Stimulated activated CD4-positive, alpha-beta T cell treated with anti-CD3 and anti-CD28 coated beads, TNF-alpha, amount 100 ng/mL, for 24 hours (primary cell): Measurements from ENCODE around the gene BTBD17.
"Not testable (repeated sequence)": the region's sequence is repeated elsewhere in the genome, so short reads cannot be mapped to it uniquely, and the experiment has no call there.

Experiments used
- DNase-seq, 3 experiments: peaks; one replicate each; pipeline ENCODE4 v3.0.0-alpha.2; 2020; ENCODE audit warnings: low read depth in 3 of 3

The BTBD17 gene, protein sequence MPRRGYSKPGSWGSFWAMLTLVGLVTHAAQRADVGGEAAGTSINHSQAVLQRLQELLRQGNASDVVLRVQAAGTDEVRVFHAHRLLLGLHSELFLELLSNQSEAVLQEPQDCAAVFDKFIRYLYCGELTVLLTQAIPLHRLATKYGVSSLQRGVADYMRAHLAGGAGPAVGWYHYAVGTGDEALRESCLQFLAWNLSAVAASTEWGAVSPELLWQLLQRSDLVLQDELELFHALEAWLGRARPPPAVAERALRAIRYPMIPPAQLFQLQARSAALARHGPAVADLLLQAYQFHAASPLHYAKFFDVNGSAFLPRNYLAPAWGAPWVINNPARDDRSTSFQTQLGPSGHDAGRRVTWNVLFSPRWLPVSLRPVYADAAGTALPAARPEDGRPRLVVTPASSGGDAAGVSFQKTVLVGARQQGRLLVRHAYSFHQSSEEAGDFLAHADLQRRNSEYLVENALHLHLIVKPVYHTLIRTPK

DNA sequence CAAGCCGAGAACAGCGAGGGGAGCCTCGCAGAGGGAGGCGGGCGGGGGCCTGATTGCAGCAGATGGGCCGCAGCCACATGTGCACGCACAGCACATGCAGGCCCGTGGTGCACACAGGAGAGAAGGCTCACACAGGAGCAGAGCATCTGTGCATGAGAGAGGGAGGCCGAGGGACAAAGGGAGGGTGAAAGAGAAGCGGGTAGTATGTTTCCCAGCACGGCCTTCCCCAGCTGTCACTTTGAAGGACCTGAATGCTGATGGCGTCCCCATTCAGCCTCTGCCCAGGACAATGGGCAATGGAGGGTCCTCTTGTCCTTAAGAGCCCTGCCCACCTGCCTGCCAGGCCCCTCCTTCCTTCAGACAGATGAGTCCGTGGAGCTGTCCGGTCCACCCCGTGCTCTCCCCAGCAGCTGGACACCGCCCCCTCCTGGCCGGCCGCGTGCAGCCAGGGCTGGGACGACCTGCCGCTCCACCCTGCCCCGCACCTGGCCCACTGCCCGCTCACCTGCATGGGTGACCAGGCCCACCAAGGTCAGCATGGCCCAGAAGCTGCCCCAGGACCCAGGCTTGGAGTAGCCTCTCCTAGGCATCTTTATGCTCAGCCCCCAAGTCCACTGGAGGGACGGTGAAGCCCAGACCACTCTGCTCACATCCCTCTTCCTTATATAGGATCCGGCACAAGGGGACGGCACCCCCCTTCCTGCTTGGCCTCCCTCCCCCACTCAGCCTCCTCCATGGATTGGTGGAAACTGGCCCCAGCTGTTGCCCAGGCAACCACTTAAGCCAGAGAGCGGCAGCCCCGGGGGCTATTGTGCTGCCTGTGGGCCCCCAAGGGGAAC lies at the start of gene BTBD17:
Gene BTBD17, minus strand, starts transcription at position 639 of the 839 bp plus-strand sequence. Its CDS starts 49 bp downstream, at position 590.
- peak in 1 of 3 experiments; percentile 31 for DNase-seq

DNA sequence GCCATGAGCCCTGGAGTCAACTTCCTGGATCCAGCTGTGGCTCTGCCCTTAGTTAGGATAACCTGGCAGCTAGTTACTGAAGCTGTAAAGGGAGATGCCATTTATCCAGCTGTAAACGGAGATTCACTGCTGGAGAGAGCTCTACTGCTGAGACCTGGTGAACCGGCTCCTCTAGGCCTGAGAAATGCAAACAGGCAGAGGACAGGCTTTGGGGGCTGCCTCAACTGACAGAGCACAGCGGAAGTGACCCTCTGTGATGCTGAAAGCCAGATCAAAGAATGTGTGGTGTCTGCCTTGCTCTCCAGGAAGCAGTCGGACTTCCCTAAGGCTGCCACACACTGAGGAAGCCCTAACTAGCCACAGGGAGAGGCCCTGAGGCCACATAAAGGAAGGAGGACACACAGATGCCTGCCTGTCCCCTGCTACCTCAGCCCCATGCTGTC lies 48.4 kb upstream of the BTBD17 start:
- DNase-seq, result no peak

DNA sequence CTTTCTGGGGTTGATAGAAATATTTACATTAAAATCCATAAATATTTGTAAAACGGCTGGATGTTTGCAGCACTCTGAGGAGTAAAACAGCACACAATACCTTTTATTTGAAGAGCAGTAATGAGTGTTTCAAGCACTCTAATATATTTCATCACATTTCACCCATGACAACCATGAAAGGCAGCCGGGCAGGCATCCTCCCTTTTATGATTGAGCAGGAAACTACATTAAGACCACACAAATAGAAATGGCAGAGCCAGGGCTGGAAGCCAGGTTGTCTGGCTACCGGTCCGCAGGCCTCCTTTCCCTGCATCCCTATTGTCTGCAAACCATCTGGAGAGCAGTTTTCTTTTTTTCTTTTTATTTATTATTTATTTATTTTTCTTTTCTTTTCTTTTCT lies 47.1 kb upstream of the BTBD17 start:
- no peak for DNase-seq

DNA sequence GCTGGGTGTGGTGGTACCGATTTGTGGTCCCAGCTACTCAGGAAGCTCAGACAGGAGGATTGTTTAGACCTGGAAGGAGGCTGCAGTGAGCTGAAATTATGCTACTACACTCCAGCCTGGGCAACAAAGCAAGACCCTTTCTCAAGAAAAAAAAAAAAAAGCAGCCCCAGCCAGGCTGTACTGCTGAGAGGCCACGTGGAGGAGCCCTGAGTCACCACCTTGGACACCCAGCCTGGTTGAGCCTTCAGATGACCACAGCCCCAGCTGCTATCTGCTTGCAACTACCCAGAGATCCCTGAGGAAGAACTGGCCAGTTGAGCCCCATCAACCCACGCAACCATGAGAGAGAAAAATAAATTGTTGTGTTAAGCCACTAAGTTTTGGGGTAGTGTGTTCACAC lies 46.6 kb upstream of the BTBD17 start:
- no peak for DNase-seq

DNA sequence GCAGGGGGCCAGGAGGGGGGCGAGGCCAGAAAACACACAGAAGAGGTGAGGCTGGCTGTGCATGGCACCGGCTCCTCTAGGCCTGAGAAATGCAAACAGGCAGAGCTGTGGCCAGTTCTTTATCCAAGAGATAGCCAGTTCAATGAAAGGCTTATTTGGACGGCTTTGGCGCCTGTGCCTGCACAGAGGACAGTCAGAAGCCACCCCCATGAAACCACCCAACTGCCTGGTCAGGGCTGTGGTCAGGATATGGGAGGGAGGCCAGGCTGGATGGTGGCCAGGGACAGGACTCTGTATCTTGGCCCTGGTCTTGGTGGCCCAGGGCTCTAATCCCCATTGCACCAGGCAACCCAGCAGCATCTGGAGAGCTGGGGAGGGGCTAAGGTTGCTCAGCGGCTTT lies 45.7 kb upstream of the BTBD17 start:
- DNase-seq, result no peak

DNA sequence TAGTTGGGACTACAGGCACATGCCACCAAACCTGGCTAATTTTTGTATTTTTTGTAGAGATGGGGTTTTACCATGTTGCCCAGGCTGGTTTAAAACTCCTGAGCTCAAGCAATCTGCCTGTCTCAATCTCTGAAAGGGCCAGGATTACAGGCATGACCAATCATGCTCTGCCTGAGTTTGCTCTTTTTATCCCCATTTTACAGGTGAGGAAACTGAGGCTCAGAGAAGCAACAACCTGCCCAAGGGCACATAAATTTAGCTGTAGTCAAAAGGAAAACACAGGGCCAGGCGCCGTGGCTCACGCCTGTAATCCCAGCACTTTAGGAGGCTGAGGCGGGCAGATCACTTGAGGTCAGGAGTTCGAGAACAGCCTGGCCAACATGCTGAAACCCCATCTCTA lies 43.6 kb upstream of the BTBD17 start:
- DNase-seq, result not testable (repeated sequence)

DNA sequence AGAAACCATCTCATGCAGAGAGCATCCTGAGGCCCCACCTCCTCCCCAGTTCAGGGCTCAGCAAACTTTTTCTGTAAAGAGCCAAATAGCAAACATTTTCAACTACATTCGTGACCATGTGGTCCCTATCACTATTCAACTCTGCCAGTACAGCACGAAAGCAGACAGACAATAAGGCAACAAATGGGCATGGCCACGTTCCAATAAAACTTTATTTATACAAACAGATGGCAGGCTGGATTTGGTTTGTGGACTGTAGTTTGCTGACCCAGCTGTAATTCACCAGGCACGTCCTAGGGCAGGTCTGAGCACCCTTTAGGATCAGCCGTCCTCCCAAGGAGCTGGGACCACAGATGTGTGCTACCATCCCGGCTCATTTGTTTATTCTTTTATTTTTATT lies 43.1 kb upstream of the BTBD17 start:
- no peak for DNase-seq

DNA sequence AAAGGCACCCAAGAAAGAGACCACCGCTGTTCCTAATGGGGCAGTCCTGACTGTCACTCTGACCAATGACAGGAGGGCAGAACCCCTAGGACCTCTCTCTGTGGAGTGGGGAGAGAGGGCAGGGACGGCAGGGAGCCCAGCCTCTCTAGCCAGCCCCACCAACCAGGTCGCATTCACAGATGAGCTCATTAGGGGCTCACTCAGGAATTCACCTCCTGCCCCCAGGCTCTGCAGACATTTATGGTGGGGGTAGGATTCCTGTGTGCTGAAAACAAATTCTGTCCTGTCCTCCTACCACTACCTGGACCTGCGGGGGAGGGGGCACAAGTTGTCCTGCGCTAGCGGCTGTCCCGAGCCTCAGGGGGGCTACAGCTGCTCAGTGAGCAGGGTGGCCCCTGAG lies 42.5 kb upstream of the BTBD17 start:
- no peak for DNase-seq

DNA sequence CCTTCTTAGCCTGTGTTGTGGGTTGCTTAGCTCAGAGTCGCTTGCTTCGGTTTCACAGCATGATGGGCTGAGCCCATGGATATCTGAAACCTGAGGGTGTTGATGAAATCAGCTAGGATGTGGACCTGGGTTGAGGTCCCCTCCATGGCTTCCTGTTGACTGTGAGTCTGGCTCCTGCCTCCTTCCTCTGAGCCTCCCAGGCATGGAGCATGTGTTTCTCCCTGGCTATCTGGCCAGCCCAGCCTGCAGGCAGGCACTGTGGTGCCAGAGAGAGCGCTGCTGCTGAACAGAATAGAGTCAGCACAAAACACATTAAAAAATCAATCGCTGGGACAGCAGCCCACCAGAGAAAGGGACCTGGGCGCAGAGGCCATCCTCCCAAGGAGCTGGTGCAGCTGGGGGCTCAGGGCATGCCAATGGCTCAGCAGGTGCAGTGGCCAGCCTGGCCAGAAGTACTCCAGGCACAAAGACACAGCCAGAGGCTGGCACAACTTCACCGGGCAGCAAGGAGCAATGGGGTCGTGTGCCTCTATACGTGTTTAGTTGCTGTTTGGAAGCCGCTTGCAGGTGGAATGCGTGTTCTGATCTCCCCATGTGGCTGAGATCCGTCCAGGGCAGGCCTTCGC lies 42.0 kb upstream of the BTBD17 start:
- DNase-seq, result no peak

DNA sequence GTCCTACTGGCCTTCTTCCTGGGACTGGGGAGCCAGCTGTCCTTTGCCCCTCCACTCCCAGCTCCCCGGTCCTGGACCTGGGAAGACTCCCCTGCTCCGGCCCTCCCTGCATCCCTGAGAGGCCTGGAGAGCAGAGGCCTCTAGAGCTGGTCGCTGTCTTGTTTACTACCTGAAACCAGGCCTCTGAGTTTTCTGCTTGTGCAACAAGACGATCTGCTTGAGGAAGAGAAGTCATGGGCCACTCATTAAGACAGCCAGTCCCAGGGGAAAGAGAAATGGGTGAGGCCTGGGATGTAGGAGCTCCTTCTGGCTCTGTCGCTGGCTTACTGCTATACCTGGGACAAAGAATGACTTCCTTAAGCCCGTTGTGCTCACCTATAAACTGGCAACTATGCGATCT lies 40.4 kb upstream of the BTBD17 start:
- no peak for DNase-seq

DNA sequence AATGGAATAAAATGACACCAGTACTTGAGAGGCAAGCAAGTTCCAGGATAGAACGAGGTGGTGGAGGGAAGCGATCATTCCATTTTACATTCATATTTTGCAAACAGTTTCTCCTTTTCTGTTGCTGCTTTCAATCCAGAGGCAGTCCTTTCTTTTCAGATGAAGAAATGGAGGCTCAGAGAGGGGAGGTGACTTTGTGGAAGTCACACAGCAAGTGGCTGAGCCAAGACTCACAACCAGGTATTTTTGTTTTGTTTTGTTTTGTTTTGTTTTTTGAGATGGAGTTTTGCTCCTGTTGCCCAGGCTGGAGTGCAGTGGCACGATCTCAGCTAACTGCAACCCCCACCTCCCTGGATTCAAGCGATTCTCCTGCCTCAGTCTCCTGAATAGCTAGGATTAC lies 34.9 kb upstream of the BTBD17 start:
- DNase-seq, result no peak

DNA sequence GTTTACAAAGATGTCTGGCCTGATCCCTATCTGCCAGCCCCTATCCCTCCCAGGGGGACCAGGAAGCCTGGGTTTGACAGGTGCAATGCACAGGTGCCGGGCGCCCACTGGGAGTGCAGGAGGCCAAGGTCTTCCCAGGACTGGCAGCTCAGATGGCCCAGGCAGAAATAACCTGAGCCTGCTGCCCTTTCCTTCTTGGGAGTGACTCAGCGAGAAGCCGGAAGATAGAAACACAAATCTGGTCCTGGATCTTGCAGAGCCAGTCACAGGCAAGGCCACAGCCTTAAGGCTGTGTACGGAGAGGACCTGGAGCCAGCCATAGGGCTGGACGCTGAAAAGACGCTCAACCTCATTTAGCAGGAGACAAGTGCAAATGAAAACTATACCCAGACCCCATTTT lies 33.3 kb upstream of the BTBD17 start:
- DNase-seq, result no peak

DNA sequence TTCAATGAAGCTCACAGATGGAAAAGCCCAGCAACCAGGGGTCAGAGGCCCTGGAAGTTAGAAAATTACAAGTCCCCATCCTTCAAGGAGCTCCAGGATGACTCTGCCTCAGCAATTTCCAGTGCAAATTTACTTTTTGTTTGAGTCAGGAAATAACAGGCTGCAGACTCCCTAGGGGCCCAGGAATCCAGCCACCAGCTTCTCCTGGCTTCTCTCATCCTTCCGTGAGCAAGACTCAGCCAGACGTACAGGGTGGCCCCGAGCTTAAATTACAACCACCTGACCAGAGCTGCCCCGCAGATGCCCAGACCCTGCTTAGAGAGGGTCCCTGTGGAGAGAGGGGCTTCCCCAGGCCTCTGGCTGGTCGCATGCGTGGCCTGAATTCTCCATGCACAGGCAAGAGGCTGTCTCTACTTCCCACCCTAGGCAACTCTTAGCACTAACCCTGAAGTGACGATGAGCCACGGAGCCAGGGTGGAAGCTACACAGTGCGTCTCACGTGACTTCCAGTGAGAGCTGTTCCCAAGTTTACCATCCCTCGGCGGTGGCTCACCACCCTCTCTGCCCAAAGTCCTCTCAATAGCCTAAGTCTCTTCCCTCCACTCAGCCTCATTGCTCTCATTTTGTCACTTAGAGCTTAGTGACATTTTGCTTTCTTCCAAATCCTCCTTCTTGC lies 32.7 kb upstream of the BTBD17 start:
- DNase-seq, result no peak

DNA sequence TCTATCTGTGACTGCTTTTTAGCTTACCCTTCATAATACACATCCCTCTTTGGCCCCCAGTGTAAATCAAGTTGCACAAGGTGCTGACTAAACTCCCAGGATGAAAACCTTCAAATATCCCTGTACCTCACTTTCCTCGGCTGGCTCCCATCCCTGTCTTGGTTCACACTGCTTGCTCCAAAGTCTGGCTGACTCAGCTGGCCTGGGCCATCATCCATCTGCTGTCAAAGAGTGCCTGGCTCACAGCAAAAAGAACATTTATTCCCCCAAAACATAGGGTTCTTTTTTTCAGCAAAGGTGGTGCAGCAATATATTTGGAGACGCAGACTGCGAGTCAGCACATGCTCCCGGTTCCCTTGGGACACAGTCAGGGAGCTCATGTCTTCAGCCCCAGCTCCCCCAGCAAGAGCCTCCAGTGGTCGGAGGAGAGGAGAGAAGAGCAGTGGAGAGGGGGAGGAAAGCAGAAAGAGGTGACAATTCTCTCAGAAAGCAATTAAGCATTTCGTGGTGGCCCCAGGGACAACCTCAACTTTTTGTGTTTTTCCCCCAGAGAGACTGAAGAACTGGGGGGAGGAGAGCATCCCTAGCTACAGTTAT lies 31.8 kb upstream of the BTBD17 start:
- DNase-seq, result no peak

DNA sequence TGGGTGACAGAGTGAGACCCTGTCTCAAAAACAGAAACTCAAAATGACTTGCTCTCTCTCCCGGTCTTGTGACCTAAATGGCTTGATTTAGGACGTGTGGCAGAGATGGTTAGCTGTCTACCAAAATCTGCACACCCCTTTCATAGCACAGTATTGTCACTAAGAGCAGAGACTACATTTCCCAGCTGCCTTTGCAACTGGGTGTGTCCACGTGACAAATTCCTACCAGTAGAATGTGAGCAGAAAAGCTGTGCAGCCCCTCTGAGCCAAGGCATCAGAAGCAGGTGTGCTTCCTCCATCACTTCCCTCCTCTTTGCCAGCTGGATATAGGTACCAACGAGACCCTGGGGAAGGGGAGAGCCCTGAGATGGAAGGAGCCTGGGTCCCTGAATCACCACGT lies 31.2 kb upstream of the BTBD17 start:
- no peak for DNase-seq

DNA sequence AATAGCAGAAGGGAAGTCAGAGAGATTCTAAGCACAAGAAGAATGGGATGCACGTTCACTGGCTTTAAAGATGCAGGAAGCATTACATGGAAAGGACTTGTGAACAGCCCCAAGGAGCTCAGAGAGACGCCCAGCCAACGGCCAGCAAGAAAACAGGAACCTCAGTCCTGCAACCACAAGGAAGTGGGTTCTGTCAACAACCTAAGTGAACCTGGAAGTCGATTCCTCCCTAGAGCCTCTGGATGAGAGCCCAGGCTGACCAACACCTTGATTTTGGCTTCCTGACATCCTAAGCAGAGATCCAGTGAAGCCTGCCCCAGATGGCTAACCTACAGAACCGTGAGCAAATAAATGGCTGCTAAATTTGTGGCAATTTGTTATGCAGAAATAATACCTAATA lies 30.1 kb upstream of the BTBD17 start:
- DNase-seq, result no peak

DNA sequence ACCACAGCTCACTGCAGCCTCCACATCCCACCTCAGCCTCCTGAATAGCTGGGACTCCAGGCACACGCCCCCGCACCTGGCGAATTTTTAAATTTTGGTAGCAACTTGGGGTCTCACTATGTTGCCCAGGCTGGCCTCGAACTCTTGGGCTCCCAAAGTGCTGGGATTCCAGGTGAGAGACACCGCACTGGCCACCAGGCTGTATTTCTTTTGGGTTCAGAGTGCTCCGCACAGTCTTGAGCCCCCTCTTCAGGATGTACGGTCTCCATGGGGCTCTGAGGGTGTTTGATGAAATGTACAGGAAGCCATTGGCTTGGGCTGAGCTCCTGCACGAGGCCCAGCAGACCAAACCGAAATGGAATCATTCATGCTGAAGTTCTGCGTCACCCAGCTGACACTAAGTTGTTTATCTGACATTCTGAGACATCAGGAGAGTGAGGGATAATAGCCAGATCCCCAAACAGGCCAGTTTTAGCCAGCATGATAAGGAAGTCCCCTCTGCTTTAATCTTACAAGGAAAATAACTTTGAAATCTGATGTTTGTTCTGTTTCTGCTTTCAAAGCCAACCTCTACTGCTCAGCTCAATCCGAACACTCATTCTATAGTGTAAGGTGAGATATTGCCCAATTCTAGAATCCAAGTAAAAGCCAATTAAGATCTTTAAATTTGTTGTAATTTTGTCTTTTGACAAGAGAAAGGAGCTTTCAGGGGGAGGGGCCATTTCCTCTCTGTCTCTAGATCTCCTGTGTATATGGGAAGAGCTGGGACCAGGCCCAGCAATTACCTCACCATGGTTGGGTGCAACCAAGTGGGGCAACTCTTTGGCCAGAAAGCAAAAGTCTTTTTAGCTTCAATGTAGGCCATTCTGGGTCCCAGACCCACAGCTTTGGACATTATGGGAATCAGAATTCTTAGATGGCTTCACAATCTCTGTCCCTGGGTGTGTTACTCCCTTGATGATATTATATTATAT lies 29.3 kb upstream of the BTBD17 start:
- DNase-seq, result no peak

DNA sequence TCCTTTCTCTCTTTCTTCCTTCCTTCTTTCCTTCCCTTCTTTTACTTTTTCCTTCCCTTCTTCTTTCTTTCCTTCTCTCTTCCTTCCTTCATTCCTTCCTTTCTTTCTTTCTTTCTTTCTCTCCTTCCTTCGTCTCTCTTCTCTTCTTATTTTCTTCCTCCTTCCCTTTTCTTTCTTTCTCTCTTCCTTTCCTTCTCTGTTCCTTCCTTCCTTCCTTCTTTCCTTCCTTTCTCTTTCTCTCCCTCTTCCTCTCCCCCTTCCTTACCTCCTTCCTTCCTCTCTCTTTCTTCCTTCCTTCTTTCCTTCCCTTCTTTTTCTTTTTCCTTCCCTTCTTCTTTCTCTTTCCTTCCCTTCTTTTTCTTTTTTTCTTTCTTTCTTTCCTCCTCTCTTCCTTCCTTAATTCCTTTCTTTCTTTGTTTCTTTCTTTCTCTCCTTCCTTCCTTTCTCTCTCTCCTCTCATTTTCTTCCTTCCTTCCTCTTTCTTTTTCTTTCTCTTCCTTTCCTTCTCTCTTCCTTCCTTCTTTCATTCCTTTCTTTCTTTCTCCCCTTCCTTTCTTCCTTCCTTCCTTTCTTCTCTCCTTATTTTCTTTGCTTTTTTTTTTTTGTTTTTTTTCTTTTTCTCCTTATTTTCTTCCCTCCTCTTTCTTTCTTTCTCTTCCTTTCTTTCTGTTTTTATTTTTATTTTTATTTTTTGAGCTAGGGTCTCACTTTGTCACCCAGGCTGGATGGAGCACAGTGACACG lies 28.4 kb upstream of the BTBD17 start:
- DNase-seq, result no peak

DNA sequence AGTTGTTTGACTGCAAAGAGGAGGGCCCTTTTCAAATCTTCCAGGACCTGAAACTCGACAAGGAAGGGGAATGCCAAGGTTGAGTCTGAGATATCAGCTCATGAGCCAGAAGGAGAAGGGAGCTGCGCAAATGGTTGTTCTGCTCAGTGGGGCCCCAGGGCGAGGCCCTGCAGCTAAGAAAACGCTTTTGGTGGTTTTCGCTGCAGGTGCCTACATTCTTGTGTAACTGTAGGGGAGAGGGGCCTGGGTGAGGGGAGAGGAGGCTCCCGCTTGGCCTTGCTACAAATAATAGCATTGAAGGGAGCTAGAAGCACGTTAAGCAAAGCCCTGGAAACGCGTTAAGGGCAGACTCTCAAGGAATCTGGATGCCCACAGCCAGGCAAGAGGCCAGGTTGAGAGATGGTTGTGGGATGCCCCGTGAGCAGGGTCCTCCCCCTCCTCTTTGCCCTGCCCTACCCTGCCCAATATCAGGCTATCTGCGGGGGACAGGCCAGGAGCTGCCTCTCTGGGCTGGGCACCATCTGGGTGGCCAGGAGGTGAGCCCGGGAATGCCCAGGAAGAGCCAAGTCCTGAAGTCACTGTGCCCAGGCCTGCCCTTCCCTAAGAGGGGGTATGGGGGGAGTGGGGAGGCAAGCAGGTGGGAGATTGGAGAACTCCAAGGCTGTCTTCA lies 27.6 kb upstream of the BTBD17 start:
- DNase-seq, result no peak
